ENCODE measurements around the gene HOXA10. TPM values are rescaled to one million over a fixed set of nuclear protein-coding genes. Genes with fewer than 3 reads are reported as not detected.
A peak's percentile ranks its signal among the peaks of the same experiment; 100 is the strongest.

HOXA10 gene
- total RNA-seq, 2 donors from 2014 or later = not detected

GRCh38 chr7:27200761-27201579, 26.9 kb upstream of the HOXA10 start:
- Mint-ChIP-seq H3K27me3 (peaks cover 82% of the 10 kb centered on the region), H3K4me3 (peak overlapping the region; percentile 92), H3K36me3 (ENCODE audit: low read depth) (peaks cover 6% of the 10 kb centered on the region), H3K4me1 (peaks cover 40% of the 10 kb centered on the region), H3K27ac (no peak overlapping the region)
- no peak for DNase-seq
- H3K9me3 ChIP-seq (ENCODE audit: control insufficient read depth, low read length, poor library complexity, severe bottlenecking) = no peaks in the 10 kb centered on the region
- ATAC-seq = no peak

GRCh38 chr7:27199849-27200760, 26.0 kb upstream of the HOXA10 start, which contains the start of gene HOXA13:
TSS of gene HOXA13 (minus strand) at chr7:27200091. CDS start at chr7:27200077, 14 bp downstream.
- Mint-ChIP-seq H3K27ac (peak within 1 kb of the TSS; percentile 86), H3K4me3 (peak within 1 kb of the TSS; percentile 92), H3K27me3 (peaks cover 78% of the 10 kb centered on the region), H3K4me1 (peaks cover 38% of the 10 kb centered on the region), H3K36me3 (ENCODE audit: low read depth) (peaks cover 6% of the 10 kb centered on the region)
- no peak for DNase-seq
- peak; percentile 57 for ATAC-seq
- no peaks in the 10 kb centered on the region for H3K9me3 ChIP-seq (ENCODE audit: control insufficient read depth, low read length, poor library complexity, severe bottlenecking)

- no peak for DNase-seq
These were observed 25.0 kb upstream of the HOXA10 start for GRCh38 chr7:27198871-27199801.

GRCh38 chr7:27198138-27198841, 24.2 kb upstream of the HOXA10 start:
- peaks cover 78% of the 10 kb centered on the region for H3K27me3 Mint-ChIP-seq
- peaks cover 29% of the 10 kb centered on the region for H3K4me1 Mint-ChIP-seq
- H3K27ac Mint-ChIP-seq = peak overlapping the region; percentile 86
- peak overlapping the region; percentile 13 for H3K4me3 Mint-ChIP-seq
- peaks cover 6% of the 10 kb centered on the region for H3K36me3 Mint-ChIP-seq (ENCODE audit: low read depth)
- H3K9me3 ChIP-seq (ENCODE audit: control insufficient read depth, low read length, poor library complexity, severe bottlenecking) = no peaks in the 10 kb centered on the region
- DNase-seq (no peak), ATAC-seq (no peak)

More at GRCh38 chr7:27198871-27199801, 25.0 kb upstream of the HOXA10 start:
- Mint-ChIP-seq H3K27me3 (peaks cover 78% of the 10 kb centered on the region), H3K4me1 (peaks cover 33% of the 10 kb centered on the region), H3K4me3 (peak overlapping the region; percentile 84), H3K27ac (peak overlapping the region; percentile 86), H3K36me3 (ENCODE audit: low read depth) (peaks cover 6% of the 10 kb centered on the region)
- no peaks in the 10 kb centered on the region for H3K9me3 ChIP-seq (ENCODE audit: control insufficient read depth, low read length, poor library complexity, severe bottlenecking)
- no peak for ATAC-seq

GRCh38 chr7:27197137-27198042, 23.3 kb upstream of the HOXA10 start:
- Mint-ChIP-seq H3K27me3 (peaks cover 72% of the 10 kb centered on the region), H3K4me3 (peak overlapping the region; percentile 13)
- no peak for ATAC-seq

GRCh38 chr7:27196287-27196767, 22.2 kb upstream of the HOXA10 start:
- Mint-ChIP-seq H3K36me3 (ENCODE audit: low read depth) (peaks cover 6% of the 10 kb centered on the region), H3K4me3 (no peak overlapping the region), H3K27ac (no peak overlapping the region), H3K27me3 (peaks cover 71% of the 10 kb centered on the region), H3K4me1 (peaks cover 29% of the 10 kb centered on the region)
- peak; percentile 60 to 76 (median 60) for DNase-seq
- ATAC-seq = peak; percentile 55
- no peaks in the 10 kb centered on the region for H3K9me3 ChIP-seq (ENCODE audit: control insufficient read depth, low read length, poor library complexity, severe bottlenecking)

More at GRCh38 chr7:27197137-27198042, 23.3 kb upstream of the HOXA10 start:
- DNase-seq = no peak
- Mint-ChIP-seq H3K4me1 (peaks cover 31% of the 10 kb centered on the region), H3K36me3 (ENCODE audit: low read depth) (peaks cover 6% of the 10 kb centered on the region), H3K27ac (peak overlapping the region; percentile 86)
- H3K9me3 ChIP-seq (ENCODE audit: control insufficient read depth, low read length, poor library complexity, severe bottlenecking) = no peaks in the 10 kb centered on the region

GRCh38 chr7:27194686-27195379, 20.7 kb upstream of the HOXA10 start:
- peaks cover 76% of the 10 kb centered on the region for H3K27me3 Mint-ChIP-seq
- no peak for ATAC-seq
- peaks cover 5% of the 10 kb centered on the region for H3K36me3 Mint-ChIP-seq (ENCODE audit: low read depth)
- H3K9me3 ChIP-seq (ENCODE audit: control insufficient read depth, low read length, poor library complexity, severe bottlenecking) = no peaks in the 10 kb centered on the region
- H3K4me3 Mint-ChIP-seq = no peak overlapping the region
- peaks cover 19% of the 10 kb centered on the region for H3K4me1 Mint-ChIP-seq
- peak overlapping the region; percentile 61 for H3K27ac Mint-ChIP-seq
- DNase-seq = no peak

GRCh38 chr7:27194002-27194352, 19.9 kb upstream of the HOXA10 start:
- H3K36me3 Mint-ChIP-seq (ENCODE audit: low read depth) = peaks cover 4% of the 10 kb centered on the region
- H3K4me3 Mint-ChIP-seq = no peak overlapping the region
- H3K27ac Mint-ChIP-seq = peak overlapping the region; percentile 61
- no peaks in the 10 kb centered on the region for H3K9me3 ChIP-seq (ENCODE audit: control insufficient read depth, low read length, poor library complexity, severe bottlenecking)
- ATAC-seq (no peak), DNase-seq (no peak)
- H3K27me3 Mint-ChIP-seq = peaks cover 83% of the 10 kb centered on the region
- peaks cover 20% of the 10 kb centered on the region for H3K4me1 Mint-ChIP-seq

- Mint-ChIP-seq H3K4me1 (peaks cover 21% of the 10 kb centered on the region), H3K4me3 (peak overlapping the region; percentile 57), H3K27me3 (peaks cover 83% of the 10 kb centered on the region), H3K36me3 (ENCODE audit: low read depth) (peaks cover 5% of the 10 kb centered on the region), H3K27ac (peak overlapping the region; percentile 61)
- H3K9me3 ChIP-seq (ENCODE audit: control insufficient read depth, low read length, poor library complexity, severe bottlenecking) = no peaks in the 10 kb centered on the region
- ATAC-seq = no peak
- DNase-seq = no peak
These were observed 19.3 kb upstream of the HOXA10 start for GRCh38 chr7:27193335-27194001.

GRCh38 chr7:27192546-27193334, 18.6 kb upstream of the HOXA10 start:
- no peaks in the 10 kb centered on the region for H3K9me3 ChIP-seq (ENCODE audit: control insufficient read depth, low read length, poor library complexity, severe bottlenecking)
- no peak for DNase-seq
- Mint-ChIP-seq H3K36me3 (ENCODE audit: low read depth) (peaks cover 6% of the 10 kb centered on the region), H3K4me1 (peaks cover 23% of the 10 kb centered on the region), H3K4me3 (peak overlapping the region; percentile 79), H3K27ac (no peak overlapping the region), H3K27me3 (peaks cover 83% of the 10 kb centered on the region)
- ATAC-seq = peak; percentile 55

Data from T-helper 17 cell (primary cell).